GM12801 (cell line): Measurements from ENCODE around the gene ACP3.

Experiments
- TF ChIP-seq, protein P1 (sequence below): IDR thresholded peaks from one replicate; pipeline ENCODE4 v1.5.1; 2011; ENCODE audit warnings: control low read depth; ENCODE audit not compliant: insufficient read length; ENCODE audit errors: extremely low read depth

The ACP3 gene

GRCh38 chr3:132293251-132293650, 24.0 kb upstream of the ACP3 start:
- TF ChIP-seq, protein P1, sequence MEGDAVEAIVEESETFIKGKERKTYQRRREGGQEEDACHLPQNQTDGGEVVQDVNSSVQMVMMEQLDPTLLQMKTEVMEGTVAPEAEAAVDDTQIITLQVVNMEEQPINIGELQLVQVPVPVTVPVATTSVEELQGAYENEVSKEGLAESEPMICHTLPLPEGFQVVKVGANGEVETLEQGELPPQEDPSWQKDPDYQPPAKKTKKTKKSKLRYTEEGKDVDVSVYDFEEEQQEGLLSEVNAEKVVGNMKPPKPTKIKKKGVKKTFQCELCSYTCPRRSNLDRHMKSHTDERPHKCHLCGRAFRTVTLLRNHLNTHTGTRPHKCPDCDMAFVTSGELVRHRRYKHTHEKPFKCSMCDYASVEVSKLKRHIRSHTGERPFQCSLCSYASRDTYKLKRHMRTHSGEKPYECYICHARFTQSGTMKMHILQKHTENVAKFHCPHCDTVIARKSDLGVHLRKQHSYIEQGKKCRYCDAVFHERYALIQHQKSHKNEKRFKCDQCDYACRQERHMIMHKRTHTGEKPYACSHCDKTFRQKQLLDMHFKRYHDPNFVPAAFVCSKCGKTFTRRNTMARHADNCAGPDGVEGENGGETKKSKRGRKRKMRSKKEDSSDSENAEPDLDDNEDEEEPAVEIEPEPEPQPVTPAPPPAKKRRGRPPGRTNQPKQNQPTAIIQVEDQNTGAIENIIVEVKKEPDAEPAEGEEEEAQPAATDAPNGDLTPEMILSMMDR = no peak

- TF ChIP-seq, protein P1 = no peak
Measured at GRCh38 chr3:132294906-132295305, 22.3 kb upstream of the ACP3 start.

GRCh38 chr3:132311316-132311715, 5.9 kb upstream of the ACP3 start:
- TF ChIP-seq, protein P1 = no peak

- TF ChIP-seq, protein P1 = no peak
Measured at GRCh38 chr3:132311841-132312240, 5.4 kb upstream of the ACP3 start.

- TF ChIP-seq, protein P1 = no peak
Measured at GRCh38 chr3:132315851-132316250, 1.4 kb upstream of the ACP3 start.

DNA sequence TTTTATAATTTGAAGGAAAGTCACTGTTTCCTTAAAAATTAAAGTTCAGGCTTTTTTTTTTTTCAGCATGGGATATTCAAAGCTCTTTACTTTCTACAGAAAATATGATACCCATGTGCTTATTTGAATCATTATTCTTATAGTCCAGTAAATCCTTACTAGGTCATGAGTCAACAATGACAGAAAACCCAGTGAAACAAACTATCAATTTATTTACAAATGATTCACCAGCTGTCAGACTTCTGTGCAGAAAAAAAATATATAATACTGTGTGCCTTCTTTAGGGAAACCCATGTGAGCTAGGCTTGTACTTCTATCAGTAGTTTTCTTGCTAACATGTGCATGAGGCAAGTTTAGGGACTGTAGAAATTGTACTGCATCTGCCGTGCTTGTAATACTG, 1.2 kb downstream of the ACP3 start:
- TF ChIP-seq, protein P1 = no peak

GRCh38 chr3:132321304-132321703, 4.1 kb downstream of the ACP3 start:
- TF ChIP-seq, protein P1 = no peak
